HEK293 (cell line): Measurements from ENCODE around the gene BRWD1.
A peak's percentile ranks its signal among the peaks of the same experiment; 100 is the strongest.

Experiments
- ELK4 ChIP-seq: IDR thresholded peaks from 2 replicates; pipeline ENCODE4 v1.6.1; 2011; ENCODE audit warnings: mild to moderate bottlenecking, low read depth, low read length, borderline replicate concordance
- PRDM6 ChIP-seq: fragments of 450-650 bp; formaldehyde crosslinking; IDR thresholded peaks from 2 replicates; pipeline ENCODE4 v1.5.1; 2017; ENCODE audit warnings: missing biosample characterization, missing genetic modification characterization
- SCRT2 ChIP-seq: fragments of 450-650 bp; formaldehyde crosslinking; IDR thresholded peaks from 2 replicates; pipeline ENCODE4 v1.5.1; 2016; ENCODE audit warnings: missing biosample characterization, missing genetic modification characterization
- YY1 ChIP-seq: fragments of 450-650 bp; formaldehyde crosslinking; IDR thresholded peaks from 2 replicates; pipeline ENCODE4 v1.5.1; 2018; ENCODE audit warnings: missing biosample characterization, missing genetic modification characterization
- YY2 ChIP-seq: fragments of 450-650 bp; formaldehyde crosslinking; IDR thresholded peaks from 2 replicates; pipeline ENCODE4 v1.5.1; 2016; ENCODE audit warnings: missing biosample characterization, missing genetic modification characterization
- ZNF16 ChIP-seq: fragments of 450-650 bp; formaldehyde crosslinking; IDR thresholded peaks from 2 replicates; pipeline ENCODE4 v1.5.1; 2016; ENCODE audit warnings: low read depth, missing biosample characterization, missing genetic modification characterization
- ZNF169 ChIP-seq: fragments of 450-650 bp; formaldehyde crosslinking; IDR thresholded peaks from 2 replicates; pipeline ENCODE4 v1.5.1; 2016; ENCODE audit warnings: missing biosample characterization, missing genetic modification characterization
- ZNF214 ChIP-seq: fragments of 450-650 bp; formaldehyde crosslinking; IDR thresholded peaks from 2 replicates; pipeline ENCODE4 v1.5.1; 2017; ENCODE audit warnings: missing biosample characterization, mild to moderate bottlenecking, missing genetic modification characterization, borderline replicate concordance
- ZNF26 ChIP-seq: fragments of 450-650 bp; formaldehyde crosslinking; IDR thresholded peaks from 2 replicates; pipeline ENCODE4 v1.5.1; 2016; ENCODE audit warnings: missing biosample characterization, missing genetic modification characterization
- ZNF280C ChIP-seq: fragments of 450-650 bp; formaldehyde crosslinking; IDR thresholded peaks from 2 replicates; pipeline ENCODE4 v1.5.1; 2016; ENCODE audit warnings: missing biosample characterization, missing genetic modification characterization
- ZNF350 ChIP-seq: fragments of 450-650 bp; formaldehyde crosslinking; IDR thresholded peaks from 2 replicates; pipeline ENCODE4 v1.5.0; 2017; ENCODE audit warnings: missing biosample characterization, mild to moderate bottlenecking, missing genetic modification characterization
- ZNF354C ChIP-seq: fragments of 450-650 bp; formaldehyde crosslinking; IDR thresholded peaks from 2 replicates; pipeline ENCODE4 v1.5.1; 2016; ENCODE audit warnings: missing biosample characterization, missing genetic modification characterization, low read depth, borderline replicate concordance
- ZNF366 ChIP-seq: fragments of 450-650 bp; formaldehyde crosslinking; conservative IDR thresholded peaks from 2 replicates; pipeline ENCODE4 v1.5.1; 2016; ENCODE audit warnings: missing biosample characterization, missing genetic modification characterization
- ZNF510 ChIP-seq: fragments of 450-650 bp; formaldehyde crosslinking; IDR thresholded peaks from 2 replicates; pipeline ENCODE4 v1.5.1; 2018; ENCODE audit warnings: mild to moderate bottlenecking, missing genetic modification characterization, missing biosample characterization; ENCODE audit not compliant: insufficient replicate concordance
- ZNF544 ChIP-seq: fragments of 450-650 bp; formaldehyde crosslinking; IDR thresholded peaks from 2 replicates; pipeline ENCODE4 v1.5.0; 2017; ENCODE audit warnings: missing biosample characterization, missing genetic modification characterization
- ZNF596 ChIP-seq: fragments of 450-650 bp; IDR thresholded peaks from 2 replicates; pipeline ENCODE4 v1.5.0; 2018; ENCODE audit warnings: missing biosample characterization, mild to moderate bottlenecking, missing genetic modification characterization, moderate library complexity
- ZNF76 ChIP-seq: fragments of 450-650 bp; formaldehyde crosslinking; IDR thresholded peaks from 2 replicates; pipeline ENCODE4; 2016; ENCODE audit warnings: low read depth, missing biosample characterization, missing genetic modification characterization, borderline replicate concordance
- ZNF830 ChIP-seq: fragments of 450-650 bp; IDR thresholded peaks from 2 replicates; pipeline ENCODE4 v1.5.0; 2018; ENCODE audit warnings: missing biosample characterization, missing genetic modification characterization, low read depth, mild to moderate bottlenecking, moderate library complexity
- TF ChIP-seq, protein P1 (sequence below): fragments of 450-650 bp; formaldehyde crosslinking; conservative IDR thresholded peaks from 2 replicates; pipeline ENCODE4 v1.5.1; 2016; ENCODE audit warnings: low read depth, missing biosample characterization, missing genetic modification characterization
- TF ChIP-seq, protein P2 (sequence below): fragments of 450-650 bp; formaldehyde crosslinking; IDR thresholded peaks from 2 replicates; pipeline ENCODE4 v1.5.1; 2016; ENCODE audit warnings: missing biosample characterization, missing genetic modification characterization

Gene BRWD1

GRCh38 chr21:39183272-39184049 is 130.0 kb downstream of the BRWD1 start, which contains the start of gene PSMG1 (continued):
- TF ChIP-seq ZNF280C (tag by site-specific recombination) (no peak), ZNF544 (no peak), ZNF510 (tag by site-specific recombination) (no peak), ZNF214 (tag by site-specific recombination) (no peak), ZNF169 (tag by site-specific recombination) (no peak), YY2 (tag by site-specific recombination) (no peak; the same call in none of the 2 replicates), ZNF596 (tag by site-specific recombination) (no peak), ZNF830 (tag by site-specific recombination) (no peak), ZNF350 (no peak), ZNF366 (tag by site-specific recombination) (0 out of 2 replicates have a peak, but pooled peaks have one; percentile 19), ZNF26 (no peak), ELK4 (no peak), YY1 (tag by site-specific recombination) (peak; percentile 91), SCRT2 (tag by site-specific recombination) (no peak), ZNF354C (tag by site-specific recombination) (no peak), ZNF16 (tag by site-specific recombination) (no peak), PRDM6 (tag by site-specific recombination) (no peak), ZNF76 (peak; percentile 85; the same call in 1 of the 2 replicates)
- TF ChIP-seq, protein P1, sequence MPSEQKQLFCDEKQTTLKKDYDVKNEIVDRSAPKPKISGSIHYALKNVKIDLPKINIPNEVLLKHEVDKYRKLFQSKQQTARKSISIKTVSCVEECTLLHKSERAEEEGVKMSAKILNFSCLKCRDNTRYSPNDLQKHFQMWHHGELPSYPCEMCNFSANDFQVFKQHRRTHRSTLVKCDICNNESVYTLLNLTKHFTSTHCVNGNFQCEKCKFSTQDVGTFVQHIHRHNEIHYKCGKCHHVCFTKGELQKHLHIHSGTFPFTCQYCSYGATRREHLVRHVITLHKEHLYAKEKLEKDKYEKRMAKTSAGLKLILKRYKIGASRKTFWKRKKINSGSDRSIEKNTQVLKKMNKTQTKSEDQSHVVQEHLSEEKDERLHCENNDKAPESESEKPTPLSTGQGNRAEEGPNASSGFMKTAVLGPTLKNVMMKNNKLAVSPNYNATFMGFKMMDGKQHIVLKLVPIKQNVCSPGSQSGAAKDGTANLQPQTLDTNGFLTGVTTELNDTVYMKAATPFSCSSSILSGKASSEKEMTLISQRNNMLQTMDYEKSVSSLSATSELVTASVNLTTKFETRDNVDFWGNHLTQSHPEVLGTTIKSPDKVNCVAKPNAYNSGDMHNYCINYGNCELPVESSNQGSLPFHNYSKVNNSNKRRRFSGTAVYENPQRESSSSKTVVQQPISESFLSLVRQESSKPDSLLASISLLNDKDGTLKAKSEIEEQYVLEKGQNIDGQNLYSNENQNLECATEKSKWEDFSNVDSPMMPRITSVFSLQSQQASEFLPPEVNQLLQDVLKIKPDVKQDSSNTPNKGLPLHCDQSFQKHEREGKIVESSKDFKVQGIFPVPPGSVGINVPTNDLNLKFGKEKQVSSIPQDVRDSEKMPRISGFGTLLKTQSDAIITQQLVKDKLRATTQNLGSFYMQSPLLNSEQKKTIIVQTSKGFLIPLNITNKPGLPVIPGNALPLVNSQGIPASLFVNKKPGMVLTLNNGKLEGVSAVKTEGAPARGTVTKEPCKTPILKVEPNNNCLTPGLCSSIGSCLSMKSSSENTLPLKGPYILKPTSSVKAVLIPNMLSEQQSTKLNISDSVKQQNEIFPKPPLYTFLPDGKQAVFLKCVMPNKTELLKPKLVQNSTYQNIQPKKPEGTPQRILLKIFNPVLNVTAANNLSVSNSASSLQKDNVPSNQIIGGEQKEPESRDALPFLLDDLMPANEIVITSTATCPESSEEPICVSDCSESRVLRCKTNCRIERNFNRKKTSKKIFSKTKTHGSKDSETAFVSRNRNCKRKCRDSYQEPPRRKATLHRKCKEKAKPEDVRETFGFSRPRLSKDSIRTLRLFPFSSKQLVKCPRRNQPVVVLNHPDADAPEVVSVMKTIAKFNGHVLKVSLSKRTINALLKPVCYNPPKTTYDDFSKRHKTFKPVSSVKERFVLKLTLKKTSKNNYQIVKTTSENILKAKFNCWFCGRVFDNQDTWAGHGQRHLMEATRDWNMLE (tag by site-specific recombination), result 0 out of 2 replicates have a peak, but pooled peaks have one; percentile 1
- TF ChIP-seq, protein P2, sequence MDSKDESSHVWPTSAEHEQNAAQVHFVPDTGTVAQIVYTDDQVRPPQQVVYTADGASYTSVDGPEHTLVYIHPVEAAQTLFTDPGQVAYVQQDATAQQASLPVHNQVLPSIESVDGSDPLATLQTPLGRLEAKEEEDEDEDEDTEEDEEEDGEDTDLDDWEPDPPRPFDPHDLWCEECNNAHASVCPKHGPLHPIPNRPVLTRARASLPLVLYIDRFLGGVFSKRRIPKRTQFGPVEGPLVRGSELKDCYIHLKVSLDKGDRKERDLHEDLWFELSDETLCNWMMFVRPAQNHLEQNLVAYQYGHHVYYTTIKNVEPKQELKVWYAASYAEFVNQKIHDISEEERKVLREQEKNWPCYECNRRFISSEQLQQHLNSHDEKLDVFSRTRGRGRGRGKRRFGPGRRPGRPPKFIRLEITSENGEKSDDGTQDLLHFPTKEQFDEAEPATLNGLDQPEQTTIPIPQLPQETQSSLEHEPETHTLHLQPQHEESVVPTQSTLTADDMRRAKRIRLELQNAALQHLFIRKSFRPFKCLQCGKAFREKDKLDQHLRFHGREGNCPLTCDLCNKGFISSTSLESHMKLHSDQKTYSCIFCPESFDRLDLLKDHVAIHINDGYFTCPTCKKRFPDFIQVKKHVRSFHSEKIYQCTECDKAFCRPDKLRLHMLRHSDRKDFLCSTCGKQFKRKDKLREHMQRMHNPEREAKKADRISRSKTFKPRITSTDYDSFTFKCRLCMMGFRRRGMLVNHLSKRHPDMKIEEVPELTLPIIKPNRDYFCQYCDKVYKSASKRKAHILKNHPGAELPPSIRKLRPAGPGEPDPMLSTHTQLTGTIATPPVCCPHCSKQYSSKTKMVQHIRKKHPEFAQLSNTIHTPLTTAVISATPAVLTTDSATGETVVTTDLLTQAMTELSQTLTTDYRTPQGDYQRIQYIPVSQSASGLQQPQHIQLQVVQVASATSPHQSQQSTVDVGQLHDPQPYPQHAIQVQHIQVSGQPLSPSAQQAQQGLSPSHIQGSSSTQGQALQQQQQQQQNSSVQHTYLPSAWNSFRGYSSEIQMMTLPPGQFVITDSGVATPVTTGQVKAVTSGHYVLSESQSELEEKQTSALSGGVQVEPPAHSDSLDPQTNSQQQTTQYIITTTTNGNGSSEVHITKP, result peak; percentile 54
